GM12878 (cell line): ENCODE results near the gene ADM. TPM values are rescaled to one million over a fixed set of nuclear protein-coding genes. Genes with fewer than 3 reads are reported as not detected.
A peak's percentile ranks its signal among the peaks of the same experiment; 100 is the strongest.

Source experiments
- ATAC-seq: fragments of 200-7000 bp; cut with Tn5 transposase; 3 replicates; pipeline ENCODE4 v1.9.1; 2020; ENCODE audit warnings: mild to moderate bottlenecking, moderate library complexity
- BruUV-seq: library from RNA; stranded (reverse); fragments of 400-500 nt; replicated peaks from 2 replicates; lab custom pipeline; 2021; lab: Mats Ljungman, UMichigan
- CTCF ChIA-PET: fragments of 300-600 bp; sonication (Branson Sonifier 250); formaldehyde crosslinking; extraction: SDS; loops from one replicate; lab custom pipeline; 2021; ENCODE audit warnings: inconsistent platforms; lab: Yijun Ruan, JAX
- POLR2A ChIA-PET: fragments of 350-600 bp; formaldehyde crosslinking; extraction: SDS; loops from one replicate; lab custom pipeline; 2021; ENCODE audit warnings: inconsistent platforms; lab: Charles Lee
- RAD21 ChIA-PET: fragments of 300-600 bp; sonication (Branson Sonifier 250); formaldehyde crosslinking; loops from one replicate; lab custom pipeline; 2023; ENCODE audit warnings: antibody characterized with exemption; ENCODE audit not compliant: unreplicated experiment; lab: Charles Lee
- SMC1A ChIA-PET: fragments of 300-600 bp; sonication (Branson Sonifier 250); formaldehyde crosslinking; loops from one replicate; lab custom pipeline; 2023; ENCODE audit not compliant: unreplicated experiment, uncharacterized antibody; lab: Charles Lee
- DNase-seq: peaks from one replicate; pipeline ENCODE4 v3.0.0-alpha.2; 2011; ENCODE audit warnings: low read depth, low spot score
- FAIRE-seq: peaks from 3 replicates; lab custom pipeline; 2011; peaks lifted over from hg19 to GRCh38; lab: Jason Lieb, UNC
- H2AFZ ChIP-seq: 2 replicates; pipeline ENCODE4 v1.6.0; 2011; ENCODE audit warnings: low read depth, low read length, control low read depth; ENCODE audit not compliant: control insufficient read depth
- H3K27ac ChIP-seq: 2 replicates; pipeline ENCODE4 v1.5.1; 2011; ENCODE audit warnings: control low read depth; ENCODE audit not compliant: control insufficient read depth, insufficient read depth
- H3K27me3 ChIP-seq, 2 experiments: replicated peaks in 1 of 2; 2 replicates each; pipeline versions ENCODE4 v1.6.0 to v1.6.1; 2011; ENCODE audit warnings: low read length in 1 of 2; ENCODE audit not compliant: control insufficient read depth in 2 of 2, insufficient read depth in 2 of 2
- H3K36me3 ChIP-seq, 2 experiments: 2 replicates each; pipeline ENCODE4 v1.5.1; 2011; ENCODE audit warnings: low read length in 1 of 2; ENCODE audit not compliant: control insufficient read depth in 2 of 2, insufficient read depth in 2 of 2
- H3K4me1 ChIP-seq: 2 replicates; pipeline ENCODE4 v1.6.1; 2011; ENCODE audit warnings: mild to moderate bottlenecking, low read length, moderate library complexity, mixed read lengths; ENCODE audit not compliant: control insufficient read depth, insufficient read depth
- H3K4me2 ChIP-seq: 2 replicates; pipeline ENCODE4 v1.6.0; 2011; ENCODE audit warnings: control low read depth; ENCODE audit not compliant: control insufficient read depth, insufficient read depth
- H3K4me3 ChIP-seq: fragments of 200-600 bp; sonication (generic); 2 replicates; pipeline ENCODE4 v1.5.1; 2016
- H3K79me2 ChIP-seq: 2 replicates; pipeline ENCODE4 v1.6.0; 2011; ENCODE audit warnings: low read length; ENCODE audit not compliant: control insufficient read depth, insufficient read depth
- H3K9ac ChIP-seq: 2 replicates; pipeline ENCODE4 v1.8.0; 2011; ENCODE audit warnings: low read length, control low read depth, mixed read lengths; ENCODE audit not compliant: control insufficient read depth, insufficient read depth
- H3K9me3 ChIP-seq: replicated peaks from 3 replicates; pipeline ENCODE4 v1.5.1; 2011; ENCODE audit warnings: mild to moderate bottlenecking, low read length; ENCODE audit not compliant: control insufficient read depth, insufficient read depth
- H4K20me1 ChIP-seq: 2 replicates; pipeline ENCODE4 v1.6.0; 2011; ENCODE audit not compliant: control insufficient read depth, insufficient read depth
- BCL11A ChIP-seq: IDR thresholded peaks from 2 replicates; pipeline ENCODE4 v1.6.1; 2011; ENCODE audit warnings: low read depth, low read length
- BHLHE40 ChIP-seq, 2 experiments: fragments of 450-650 bp in 1 of 2; IDR thresholded peaks; 2 replicates each; pipeline ENCODE4 v1.6.1; 2011 to 2017; ENCODE audit warnings: low read depth in 2 of 2, borderline replicate concordance in 1 of 2, improper control_type of control experiment in 1 of 2, low read length in 1 of 2, mild to moderate bottlenecking in 1 of 2
- CHD4 ChIP-seq: fragments of 200-600 bp; sonication (generic); IDR thresholded peaks from 2 replicates; pipeline ENCODE4 v1.6.1; 2016; ENCODE audit warnings: mild to moderate bottlenecking
- EED ChIP-seq: sonication (generic); IDR thresholded peaks from 2 replicates; pipeline ENCODE4 v1.6.1; 2016; ENCODE audit warnings: antibody characterized with exemption, low read depth
- HCFC1 ChIP-seq: fragments of 150-350 bp; IDR thresholded peaks from 2 replicates; pipeline ENCODE4 v1.6.1; 2014; ENCODE audit warnings: low read length
- IRF4 ChIP-seq: IDR thresholded peaks from 2 replicates; pipeline ENCODE4 v1.6.1; 2011; ENCODE audit warnings: low read depth, low read length
- KLF5 ChIP-seq: fragments of 450-650 bp; IDR thresholded peaks from 2 replicates; pipeline ENCODE4 v1.6.1; 2014; ENCODE audit warnings: mild to moderate bottlenecking; ENCODE audit not compliant: partially characterized antibody
- MTA2 ChIP-seq: fragments of 450-650 bp; IDR thresholded peaks from 2 replicates; pipeline ENCODE4 v1.6.1; 2016; ENCODE audit warnings: low read depth, mild to moderate bottlenecking, moderate library complexity
- NBN ChIP-seq: fragments of 450-650 bp; IDR thresholded peaks from 2 replicates; pipeline ENCODE4 v1.6.1; 2016
- RFX5 ChIP-seq: IDR thresholded peaks from 2 replicates; pipeline ENCODE4 v1.6.1; 2011; ENCODE audit warnings: low read depth, low read length, improper control_type of control experiment
- SREBF2 ChIP-seq: IDR thresholded peaks from 2 replicates; pipeline ENCODE4 v1.6.1; 2012; ENCODE audit warnings: mild to moderate bottlenecking, low read length
- SUPT20H ChIP-seq: IDR thresholded peaks from 2 replicates; pipeline ENCODE4 v1.6.1; 2011; ENCODE audit warnings: low read depth, mild to moderate bottlenecking, low read length, moderate library complexity, borderline replicate concordance; ENCODE audit not compliant: control insufficient read depth
- WRNIP1 ChIP-seq: IDR thresholded peaks from 2 replicates; pipeline ENCODE4 v1.6.1; 2011; ENCODE audit warnings: low read depth, low read length, improper control_type of control experiment, borderline replicate concordance
- ZZZ3 ChIP-seq: IDR thresholded peaks from 2 replicates; pipeline ENCODE4 v1.6.1; 2011; ENCODE audit warnings: low read depth; ENCODE audit not compliant: control insufficient read depth, insufficient read length
- WGBS: methylation state at CpG from one replicate; pipeline ENCODE4 v1.1.6; 2016; ENCODE audit warnings: low lambda C conversion rate; ENCODE audit not compliant: insufficient replicate concordance, insufficient coverage; ENCODE audit errors: missing lambda C conversion rate; 5-methylcytosine and 5-hydroxymethylcytosine counted together
- in situ Hi-C: fragments of 300-500 bp; cut with MboI; formaldehyde crosslinking; loops from 9 replicates; pipeline ENCODE4 v1.14.3; 2018; ENCODE audit warnings: mixed read lengths
- intact Hi-C: fragments of 100-400 bp; cut with micrococcal nuclease; formaldehyde crosslinking; loops from one replicate; pipeline ENCODE4 v1.14.2; 2022; ENCODE audit not compliant: unreplicated experiment
- polyA plus RNA-seq, 11 experiments: library from polyadenylated mRNA; depleted of rRNA in 4 of 11; unstranded in 6 of 11; stranded (reverse) in 5 of 11; fragments of >200 nt; fragmentation: Nextera tagmentation in 4 of 11; fragmentation: Illumina TruSeq in 1 of 11; extraction: Ambion mirVana in 4 of 11; extraction: Trizol in 1 of 11; gene quantifications; 1 replicate in 1 of 11; 2 replicates in 10 of 11; pipeline versions ENCODE4 v1.2.1 to v1.2.3, GENCODE V29; 2011 to 2016; ENCODE audit warnings: inconsistent platforms in 2 of 11, missing spikeins in 2 of 11, low read depth in 1 of 11
- total RNA-seq, 4 experiments: library from RNA; depleted of rRNA in 3 of 4; stranded (reverse); fragments of >200 nt in 3 of 4; fragmentation: Illumina TruSeq in 1 of 4; extraction: Trizol in 1 of 4; gene quantifications; 2 replicates each; pipeline versions ENCODE4 v1.2.1 to v1.2.3, GENCODE V29; 2013 to 2021
- TF ChIP-seq, protein P1 (sequence below): fragments of 450-650 bp; IDR thresholded peaks from 2 replicates; pipeline ENCODE4 v1.6.1; 2014; ENCODE audit warnings: mild to moderate bottlenecking
- TF ChIP-seq, protein P2 (sequence below): fragments of 450-650 bp; formaldehyde crosslinking; IDR thresholded peaks from 2 replicates; pipeline ENCODE4 v1.4.0; 2022; ENCODE audit warnings: mild to moderate bottlenecking, moderate library complexity
- TF ChIP-seq, protein P3 (sequence below): fragments of 450-650 bp; formaldehyde crosslinking; IDR thresholded peaks from 2 replicates; pipeline ENCODE4 v1.4.0; 2020; ENCODE audit warnings: mild to moderate bottlenecking, moderate library complexity

ADM gene
- total and polyA plus RNA-seq, 10 of the 15 experiments (the other 5 are each of a cell fraction or from before 2014, with no cell fraction given), result 0.11 to 4.2 (median 0.21) TPM; not detected in 7

DNA sequence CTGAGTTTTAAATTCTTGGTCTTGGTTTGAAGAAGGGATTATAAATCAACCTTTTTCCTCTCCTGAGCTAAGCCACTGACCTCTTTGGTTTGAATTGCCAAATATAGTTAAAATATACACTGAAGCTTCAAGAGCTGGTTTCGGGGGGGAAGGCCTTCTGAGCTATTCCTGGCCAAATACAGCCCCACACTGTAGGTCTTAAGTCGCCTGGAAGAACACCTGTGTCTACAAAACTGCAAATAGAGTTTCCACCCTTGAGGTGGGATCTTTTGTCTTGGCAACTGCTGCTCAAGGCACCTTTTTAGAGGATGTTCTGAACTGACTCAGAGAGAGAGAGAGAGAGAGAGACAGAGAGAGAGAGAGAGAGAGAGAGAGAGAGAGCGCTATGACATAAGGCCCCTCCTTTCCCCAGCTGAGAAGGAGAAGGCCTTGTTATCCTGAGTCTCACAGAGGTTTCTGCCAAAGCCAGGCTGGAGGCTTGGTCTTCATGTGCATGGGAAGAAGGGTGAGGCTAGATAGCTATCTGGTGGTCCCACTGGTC lies 5.5 kb downstream of the ADM start:
- Histone ChIP-seq H3K27me3 (peaks cover 22 to 23% of the 10 kb centered on the region in 2 experiments), H3K9me3 (peaks cover 3% of the 10 kb centered on the region; the same call in 2 of the 3 replicates), H3K4me3 (0 out of 2 replicates have a peak overlapping the region, but pooled peaks have one; percentile 4), H3K36me3 (no peaks in the 10 kb centered on the region), H3K9ac (no peak overlapping the region), H3K4me2 (no peak overlapping the region), H4K20me1 (no peaks in the 10 kb centered on the region), H3K79me2 (no peaks in the 10 kb centered on the region), H3K27ac (0 out of 2 replicates have a peak overlapping the region, but pooled peaks have one; percentile 19), H2AFZ (no peak overlapping the region), H3K4me1 (peaks cover 35% of the 10 kb centered on the region)
- ChIA-PET SMC1A (interaction anchor here (0.6 to 5.1 kb wide), 12 partner anchors 10 to 551 kb away, joined by 3 to 41 read pairs (median 5); no protein-coding TSS in a partner anchor), CTCF (interaction anchor here (0.7 to 5.3 kb wide), 13 partner anchors 7 to 552 kb away, joined by 3 to 91 read pairs (median 9); no protein-coding TSS in a partner anchor), RAD21 (interaction anchor here (0.9 to 4.3 kb wide), 12 partner anchors 8 to 552 kb away, joined by 3 to 24 read pairs (median 8); no protein-coding TSS in a partner anchor), POLR2A (interaction anchor here (0.6 to 1.2 kb wide), 4 partner anchors 12 to 697 kb away, joined by 3 to 6 read pairs (median 4); no protein-coding TSS in a partner anchor)
- DNase-seq, result no peak
- ATAC-seq, result no peak
- no peak for FAIRE-seq
- BruUV-seq, result no TSS peak
- intact Hi-C loops (no loop called here), in situ Hi-C loops (no loop called here)
- WGBS, result 47% methylated on average over 3 of the region's 3 CpGs
- TF ChIP-seq BCL11A (no peak), EED (peak; percentile 36; the same call in 1 of the 2 replicates), WRNIP1 (no peak), ZZZ3 (no peak), CHD4 (no peak), MTA2 (0 out of 2 replicates have a peak, but pooled peaks have one; percentile 22), KLF5 (no peak), HCFC1 (no peak), SUPT20H (no peak), NBN (peak; percentile 42; the same call in 1 of the 2 replicates), RFX5 (no peak), SREBF2 (no peak), BHLHE40 (IDR thresholded peaks at IDR 0.05; ENCODE audit: borderline replicate concordance in 1 of 2, low read depth in 2 of 2, low read length in 1 of 2) (no peak), IRF4 (peak; percentile 45; the same call in 1 of the 2 replicates)
- TF ChIP-seq, protein P1, sequence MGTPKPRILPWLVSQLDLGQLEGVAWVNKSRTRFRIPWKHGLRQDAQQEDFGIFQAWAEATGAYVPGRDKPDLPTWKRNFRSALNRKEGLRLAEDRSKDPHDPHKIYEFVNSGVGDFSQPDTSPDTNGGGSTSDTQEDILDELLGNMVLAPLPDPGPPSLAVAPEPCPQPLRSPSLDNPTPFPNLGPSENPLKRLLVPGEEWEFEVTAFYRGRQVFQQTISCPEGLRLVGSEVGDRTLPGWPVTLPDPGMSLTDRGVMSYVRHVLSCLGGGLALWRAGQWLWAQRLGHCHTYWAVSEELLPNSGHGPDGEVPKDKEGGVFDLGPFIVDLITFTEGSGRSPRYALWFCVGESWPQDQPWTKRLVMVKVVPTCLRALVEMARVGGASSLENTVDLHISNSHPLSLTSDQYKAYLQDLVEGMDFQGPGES, result no peak
- TF ChIP-seq, protein P2, sequence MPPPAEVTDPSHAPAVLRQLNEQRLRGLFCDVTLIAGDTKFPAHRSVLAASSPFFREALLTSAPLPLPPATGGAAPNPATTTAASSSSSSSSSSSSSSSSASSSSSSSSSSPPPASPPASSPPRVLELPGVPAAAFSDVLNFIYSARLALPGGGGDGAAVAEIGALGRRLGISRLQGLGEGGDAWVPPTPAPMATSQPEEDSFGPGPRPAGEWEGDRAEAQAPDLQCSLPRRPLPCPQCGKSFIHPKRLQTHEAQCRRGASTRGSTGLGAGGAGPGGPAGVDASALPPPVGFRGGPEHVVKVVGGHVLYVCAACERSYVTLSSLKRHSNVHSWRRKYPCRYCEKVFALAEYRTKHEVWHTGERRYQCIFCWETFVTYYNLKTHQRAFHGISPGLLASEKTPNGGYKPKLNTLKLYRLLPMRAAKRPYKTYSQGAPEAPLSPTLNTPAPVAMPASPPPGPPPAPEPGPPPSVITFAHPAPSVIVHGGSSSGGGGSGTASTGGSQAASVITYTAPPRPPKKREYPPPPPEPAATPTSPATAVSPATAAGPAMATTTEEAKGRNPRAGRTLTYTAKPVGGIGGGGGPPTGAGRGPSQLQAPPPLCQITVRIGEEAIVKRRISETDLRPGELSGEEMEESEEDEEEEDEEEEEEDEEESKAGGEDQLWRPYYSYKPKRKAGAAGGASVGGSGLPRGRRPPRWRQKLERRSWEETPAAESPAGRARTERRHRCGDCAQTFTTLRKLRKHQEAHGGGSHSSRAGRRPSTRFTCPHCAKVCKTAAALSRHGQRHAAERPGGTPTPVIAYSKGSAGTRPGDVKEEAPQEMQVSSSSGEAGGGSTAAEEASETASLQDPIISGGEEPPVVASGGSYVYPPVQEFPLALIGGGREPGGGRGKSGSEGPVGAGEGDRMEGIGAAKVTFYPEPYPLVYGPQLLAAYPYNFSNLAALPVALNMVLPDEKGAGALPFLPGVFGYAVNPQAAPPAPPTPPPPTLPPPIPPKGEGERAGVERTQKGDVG, result no peak
- TF ChIP-seq, protein P3, sequence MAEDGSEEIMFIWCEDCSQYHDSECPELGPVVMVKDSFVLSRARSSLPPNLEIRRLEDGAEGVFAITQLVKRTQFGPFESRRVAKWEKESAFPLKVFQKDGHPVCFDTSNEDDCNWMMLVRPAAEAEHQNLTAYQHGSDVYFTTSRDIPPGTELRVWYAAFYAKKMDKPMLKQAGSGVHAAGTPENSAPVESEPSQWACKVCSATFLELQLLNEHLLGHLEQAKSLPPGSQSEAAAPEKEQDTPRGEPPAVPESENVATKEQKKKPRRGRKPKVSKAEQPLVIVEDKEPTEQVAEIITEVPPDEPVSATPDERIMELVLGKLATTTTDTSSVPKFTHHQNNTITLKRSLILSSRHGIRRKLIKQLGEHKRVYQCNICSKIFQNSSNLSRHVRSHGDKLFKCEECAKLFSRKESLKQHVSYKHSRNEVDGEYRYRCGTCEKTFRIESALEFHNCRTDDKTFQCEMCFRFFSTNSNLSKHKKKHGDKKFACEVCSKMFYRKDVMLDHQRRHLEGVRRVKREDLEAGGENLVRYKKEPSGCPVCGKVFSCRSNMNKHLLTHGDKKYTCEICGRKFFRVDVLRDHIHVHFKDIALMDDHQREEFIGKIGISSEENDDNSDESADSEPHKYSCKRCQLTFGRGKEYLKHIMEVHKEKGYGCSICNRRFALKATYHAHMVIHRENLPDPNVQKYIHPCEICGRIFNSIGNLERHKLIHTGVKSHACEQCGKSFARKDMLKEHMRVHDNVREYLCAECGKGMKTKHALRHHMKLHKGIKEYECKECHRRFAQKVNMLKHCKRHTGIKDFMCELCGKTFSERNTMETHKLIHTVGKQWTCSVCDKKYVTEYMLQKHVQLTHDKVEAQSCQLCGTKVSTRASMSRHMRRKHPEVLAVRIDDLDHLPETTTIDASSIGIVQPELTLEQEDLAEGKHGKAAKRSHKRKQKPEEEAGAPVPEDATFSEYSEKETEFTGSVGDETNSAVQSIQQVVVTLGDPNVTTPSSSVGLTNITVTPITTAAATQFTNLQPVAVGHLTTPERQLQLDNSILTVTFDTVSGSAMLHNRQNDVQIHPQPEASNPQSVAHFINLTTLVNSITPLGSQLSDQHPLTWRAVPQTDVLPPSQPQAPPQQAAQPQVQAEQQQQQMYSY, result no peak
